Putamen (tissue), 1 donor: ENCODE results near the gene PROX2.

Experiments
- DNase-seq: peaks from one replicate; pipeline ENCODE4 v3.0.0-alpha.2; 2016; ENCODE audit warnings: low spot score

The PROX2 gene

DNA sequence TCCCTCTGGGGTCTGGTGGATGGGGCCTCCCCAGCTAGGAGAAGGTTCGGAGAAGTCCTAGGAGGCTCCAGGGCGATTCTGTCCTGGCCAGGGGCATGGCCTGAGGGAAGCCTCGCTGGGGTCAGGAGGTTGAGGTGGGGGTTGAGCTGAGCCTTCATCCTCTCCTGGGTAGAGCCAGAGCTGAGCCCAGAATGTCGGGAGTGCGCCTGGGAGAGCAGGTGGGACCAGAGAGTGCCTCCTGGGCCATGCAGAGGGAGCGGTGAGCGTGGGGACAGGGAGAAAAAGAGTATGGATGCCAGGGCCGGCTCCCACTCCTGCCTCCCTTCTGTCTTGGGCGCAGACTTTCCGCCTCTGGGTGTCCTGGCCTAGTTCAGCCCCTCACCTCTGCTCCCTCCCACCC, 34.0 kb upstream of the PROX2 start:
- no peak for DNase-seq

DNA sequence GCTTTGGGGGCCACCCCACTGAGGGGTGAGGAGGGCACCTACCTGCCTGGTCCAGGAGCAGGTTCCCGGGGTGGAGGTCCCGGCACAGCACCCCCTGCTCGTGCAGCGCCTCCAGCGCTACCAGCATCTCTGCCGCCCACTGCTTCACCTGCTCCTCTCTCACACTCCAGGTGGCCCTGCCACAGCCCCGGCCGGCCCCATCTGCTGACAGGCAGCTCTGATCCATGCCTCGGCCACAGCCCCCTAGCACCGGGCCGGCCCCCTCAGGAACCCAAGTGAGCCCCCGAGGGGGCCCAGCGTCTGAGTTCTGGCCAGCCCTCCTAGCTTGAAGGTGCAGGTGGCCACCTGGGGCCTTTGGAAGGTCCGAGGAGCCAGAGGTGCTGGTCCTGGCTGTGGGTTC, 33.6 kb upstream of the PROX2 start:
- DNase-seq: no peak

DNA sequence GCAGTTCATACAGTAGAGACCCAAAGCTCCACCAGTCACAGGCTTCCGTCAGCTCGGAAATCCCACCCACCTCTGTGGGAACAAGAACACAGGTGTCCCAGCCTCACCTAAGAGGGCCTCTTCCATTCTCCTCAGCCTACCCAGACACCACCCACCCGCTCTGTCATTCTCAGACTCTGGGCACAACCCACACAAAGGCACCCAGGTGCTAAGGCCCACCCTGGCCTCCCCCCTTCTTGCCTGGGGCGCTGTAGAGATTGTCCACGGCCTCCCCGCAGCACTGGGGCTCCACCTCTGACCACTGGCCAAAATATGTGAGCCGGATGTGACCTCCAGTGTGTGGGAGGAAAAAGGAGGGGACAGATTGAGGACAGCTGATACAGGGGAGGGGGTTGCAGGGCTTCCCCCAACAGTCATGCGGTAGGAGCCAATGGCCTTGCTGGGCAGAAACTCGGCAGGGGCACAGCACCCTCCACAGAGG, 33.0 kb upstream of the PROX2 start:
- DNase-seq: peak; percentile 45

DNA sequence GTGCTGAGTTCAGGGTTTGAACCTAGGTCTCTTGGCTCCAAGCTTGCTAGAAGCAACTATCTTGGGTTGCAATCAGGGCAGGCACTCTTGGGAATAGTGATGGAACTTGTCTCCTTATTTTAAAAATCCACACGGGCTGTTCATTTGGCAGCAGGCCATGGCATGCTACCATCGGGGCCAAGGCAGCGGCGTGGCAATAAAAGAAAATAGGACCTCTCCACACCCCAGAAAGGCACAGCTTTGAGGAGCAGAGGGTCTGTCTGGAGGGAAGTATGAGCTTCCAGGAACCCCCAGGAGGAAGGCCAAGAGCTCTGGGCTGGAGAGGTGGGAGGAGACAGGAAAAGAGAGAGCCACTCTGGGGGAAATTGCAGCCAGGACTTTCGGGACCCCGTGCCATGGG, 31.8 kb upstream of the PROX2 start:
- no peak for DNase-seq

DNA sequence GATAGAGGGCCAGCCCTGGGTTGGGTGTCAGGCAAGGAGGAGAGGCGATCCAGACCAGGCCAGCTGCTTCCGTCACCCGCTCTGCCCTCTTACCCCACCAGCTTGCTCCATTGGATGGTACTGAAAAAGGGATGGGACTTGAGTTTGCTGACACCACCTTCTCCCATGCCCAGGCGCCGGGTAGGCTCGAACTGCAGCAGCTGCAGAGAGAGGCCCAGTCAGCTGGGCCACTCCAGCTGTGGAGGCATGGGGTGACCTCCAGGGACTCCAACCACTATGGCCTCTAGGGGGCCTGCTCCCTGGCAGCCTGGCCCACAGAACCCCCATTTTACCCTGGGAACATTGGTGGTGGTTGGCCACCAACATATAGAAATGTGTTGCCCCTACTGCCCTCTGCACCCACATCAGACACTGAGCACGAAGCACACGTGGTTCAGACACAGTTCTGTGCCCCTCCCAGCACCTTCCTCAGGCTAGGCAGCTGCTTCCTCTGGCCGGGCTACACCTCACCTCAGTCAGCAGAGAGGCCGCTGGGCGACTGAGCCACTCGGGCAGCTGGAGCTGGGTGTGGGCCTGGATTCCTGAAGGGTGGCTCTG, 31.1 kb upstream of the PROX2 start:
- DNase-seq: no peak

DNA sequence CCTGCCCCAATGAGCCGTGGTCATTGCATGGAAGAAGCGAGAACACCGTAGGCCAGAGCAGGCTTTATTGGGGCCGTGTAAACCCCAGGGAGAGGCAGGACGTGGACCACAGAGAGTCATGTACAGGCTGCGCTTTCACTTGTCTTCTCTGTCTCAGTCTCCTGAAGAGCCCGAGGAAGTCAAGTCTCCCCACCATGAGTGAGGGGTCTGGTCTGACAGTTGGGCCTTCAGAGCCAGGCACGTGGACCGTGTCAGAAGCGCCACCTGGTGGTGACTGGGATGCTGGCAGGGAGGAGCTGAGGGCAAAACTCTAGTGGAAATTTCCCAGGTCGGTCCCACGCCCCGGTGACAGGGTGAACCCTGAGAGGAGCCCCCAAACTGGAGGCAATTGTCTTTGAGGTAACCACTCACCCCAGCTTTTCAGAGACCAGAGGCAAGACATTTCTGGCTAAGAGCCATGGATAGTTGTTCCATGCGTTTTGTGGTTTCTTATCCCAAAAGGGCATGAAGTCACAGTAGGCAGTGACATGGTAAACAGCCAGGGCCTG, 29.7 kb upstream of the PROX2 start:
- DNase-seq: no peak

DNA sequence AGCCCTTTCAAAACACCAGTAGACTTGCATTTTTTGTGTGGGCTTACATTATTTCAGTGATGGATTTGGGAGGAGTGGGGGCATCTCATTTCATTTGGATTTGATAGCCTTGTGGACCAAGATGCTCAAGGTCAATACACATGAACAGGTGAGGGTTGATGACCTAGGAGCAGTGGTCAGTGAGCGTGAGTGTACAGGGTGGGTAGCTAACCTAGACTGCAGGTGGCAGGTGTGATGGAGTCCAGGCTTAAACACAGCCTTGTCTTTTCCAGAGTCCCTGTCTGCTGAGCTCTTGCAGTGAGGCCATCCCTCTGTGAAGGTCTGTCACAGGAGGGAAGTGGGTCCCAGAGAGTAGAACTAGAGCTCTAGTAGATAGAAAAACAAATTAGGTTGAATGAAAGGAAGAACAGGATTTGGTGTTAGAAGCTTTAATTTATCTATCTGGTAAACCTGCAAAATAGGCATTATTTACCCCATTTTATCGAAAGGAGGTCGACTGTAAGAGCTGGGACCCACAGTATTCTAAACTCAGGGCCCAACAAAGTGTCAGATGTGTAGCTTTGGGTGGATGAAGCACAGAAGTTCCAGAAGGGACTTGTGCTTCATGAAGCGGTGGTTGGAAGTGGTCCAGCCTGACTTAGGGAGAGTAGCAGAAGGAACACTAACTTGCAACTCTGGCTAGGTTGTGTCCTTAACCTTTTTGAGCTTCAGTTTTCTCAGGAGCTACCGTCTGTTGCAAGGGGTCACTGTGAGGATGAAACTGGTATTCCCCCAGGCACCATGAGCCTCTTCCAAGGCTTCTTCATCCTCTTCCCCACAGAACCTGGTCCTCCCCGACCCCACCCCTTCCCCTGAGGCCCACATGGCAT, 28.9 kb upstream of the PROX2 start:
- DNase-seq: no peak

DNA sequence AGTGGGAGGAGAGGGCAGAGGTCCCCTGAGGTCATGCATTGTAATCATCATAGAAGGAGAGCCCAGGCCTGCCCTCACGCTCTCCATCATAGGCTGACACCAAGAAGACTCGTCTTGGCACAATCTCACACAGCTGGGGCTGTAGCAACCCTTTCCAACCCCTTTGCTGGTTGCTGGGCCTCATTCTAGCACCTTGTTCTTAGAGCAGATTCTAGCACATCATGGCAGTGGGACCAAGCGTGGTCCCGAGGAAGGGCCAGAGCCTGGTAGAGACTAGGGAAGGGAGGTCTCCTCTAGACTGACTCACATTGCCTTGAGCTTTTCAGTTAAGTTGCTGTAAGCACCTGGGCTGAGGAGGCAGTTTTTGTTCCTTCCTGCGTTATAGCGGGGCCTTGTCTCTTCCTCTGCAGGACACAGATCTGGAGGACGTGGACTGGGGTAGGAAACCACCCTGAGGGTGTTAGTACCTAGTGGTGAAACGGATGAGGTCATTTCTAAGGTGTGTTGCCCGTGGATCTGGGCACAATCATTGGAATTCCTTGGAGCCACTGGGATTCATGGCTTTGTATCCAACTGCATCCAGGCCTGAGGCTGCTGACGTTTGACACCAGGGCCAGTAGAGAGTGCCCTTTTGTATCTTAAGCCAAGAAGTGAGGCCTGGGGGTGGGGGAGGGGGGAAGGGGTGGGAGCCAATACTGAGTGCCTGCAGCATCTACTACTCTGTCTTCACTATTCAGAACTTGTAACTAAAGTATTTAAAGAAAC, 27.2 kb upstream of the PROX2 start:
- DNase-seq: no peak

DNA sequence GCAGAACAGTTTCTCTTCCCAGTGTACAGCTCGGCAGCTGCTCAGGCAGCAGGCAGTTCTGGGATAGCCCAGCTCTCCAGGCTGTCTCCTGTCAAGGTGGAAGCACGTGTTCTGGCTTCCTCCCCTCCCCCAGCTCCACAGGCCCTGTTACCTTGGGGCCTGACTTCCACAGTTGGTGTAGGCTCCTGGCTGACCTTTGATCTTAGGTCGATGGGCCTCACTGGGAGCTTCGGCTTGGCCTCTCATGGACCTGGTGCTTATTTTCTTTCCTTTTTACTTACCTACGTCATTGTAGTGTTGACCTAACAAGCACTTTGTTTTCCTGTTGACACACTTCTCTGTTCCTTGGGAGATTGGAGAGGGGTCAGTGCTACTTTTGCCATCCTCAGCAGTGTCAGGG, 22.7 kb upstream of the PROX2 start:
- no peak for DNase-seq

DNA sequence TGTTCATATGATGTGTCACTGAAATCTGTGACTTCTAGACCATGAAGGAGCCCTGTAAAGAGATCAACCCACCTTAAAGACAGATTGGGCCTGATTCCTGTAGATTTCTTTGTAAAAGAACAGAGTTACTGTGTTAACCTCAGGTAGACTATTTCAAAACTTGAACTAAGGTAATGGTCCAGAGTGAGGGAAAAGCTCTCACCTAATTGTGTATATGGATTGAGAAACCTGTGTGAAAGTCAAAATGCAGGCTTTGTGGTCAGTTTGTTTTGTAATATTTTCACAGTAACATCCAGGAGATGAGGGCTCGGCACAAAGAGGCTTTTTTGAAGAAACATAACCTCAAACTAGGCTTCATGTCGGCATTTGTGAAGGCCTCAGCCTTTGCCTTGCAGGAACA, 22.1 kb upstream of the PROX2 start:
- DNase-seq: no peak

DNA sequence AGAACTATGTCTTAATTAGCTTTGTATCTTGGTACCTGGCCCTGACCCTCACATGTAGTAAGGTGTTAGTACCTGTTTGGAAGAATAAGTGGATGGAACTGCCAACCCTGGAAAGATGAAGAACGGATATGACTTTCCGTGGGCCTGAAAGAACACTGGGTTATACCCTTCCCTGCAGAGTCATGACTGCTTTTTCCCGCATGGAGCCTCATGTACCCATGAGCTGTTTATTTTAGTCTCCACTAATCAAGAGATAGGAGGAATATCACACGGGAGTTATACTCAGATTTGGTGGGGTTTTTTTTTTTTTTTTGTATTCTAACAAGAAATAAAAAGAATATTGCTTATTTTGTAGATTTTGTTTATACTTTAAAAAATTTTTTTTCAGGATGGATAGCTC, 21.7 kb upstream of the PROX2 start:
- DNase-seq: no peak

DNA sequence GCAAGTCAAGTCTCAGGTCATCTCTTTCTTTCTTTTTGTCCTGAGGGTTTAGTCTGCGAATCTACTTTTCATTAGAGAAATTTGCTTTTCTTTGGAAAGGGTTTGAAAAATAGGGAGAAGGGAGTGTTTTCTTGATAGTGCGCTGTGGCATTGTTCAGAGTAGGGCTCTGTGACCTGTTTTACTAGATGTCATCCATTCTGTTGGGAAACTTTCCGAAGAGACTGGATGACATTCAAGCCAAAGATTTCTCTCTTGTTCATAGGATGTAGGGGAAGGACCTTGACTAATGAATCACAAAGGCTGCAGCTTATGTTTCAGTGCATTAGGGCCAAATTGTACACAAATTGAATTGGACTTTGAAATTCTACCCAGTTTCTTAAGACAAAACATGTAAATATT, 20.5 kb upstream of the PROX2 start:
- no peak for DNase-seq

DNA sequence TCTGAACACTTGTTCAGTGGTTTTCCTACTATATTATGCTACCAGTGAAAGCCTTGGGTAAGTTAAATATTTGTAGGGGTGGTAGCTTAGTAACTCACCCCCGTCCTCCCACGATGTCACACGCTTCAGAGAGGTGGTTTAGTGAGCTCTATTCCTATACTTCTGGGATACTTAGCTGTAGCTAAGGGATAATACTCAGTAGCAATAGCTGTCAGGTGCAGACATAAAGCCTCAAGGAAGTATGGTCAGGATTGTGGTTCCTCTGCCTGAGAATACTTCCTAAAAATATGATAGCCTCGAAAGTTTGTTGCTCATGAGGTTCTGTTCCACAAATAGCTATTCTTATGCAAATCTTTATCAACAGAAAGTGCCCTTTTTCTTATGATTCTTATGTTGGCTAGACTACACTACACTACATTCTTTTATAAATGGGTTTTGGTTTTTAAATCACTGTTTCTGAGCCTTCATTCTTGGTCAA, 17.7 kb upstream of the PROX2 start:
- DNase-seq: no peak

DNA sequence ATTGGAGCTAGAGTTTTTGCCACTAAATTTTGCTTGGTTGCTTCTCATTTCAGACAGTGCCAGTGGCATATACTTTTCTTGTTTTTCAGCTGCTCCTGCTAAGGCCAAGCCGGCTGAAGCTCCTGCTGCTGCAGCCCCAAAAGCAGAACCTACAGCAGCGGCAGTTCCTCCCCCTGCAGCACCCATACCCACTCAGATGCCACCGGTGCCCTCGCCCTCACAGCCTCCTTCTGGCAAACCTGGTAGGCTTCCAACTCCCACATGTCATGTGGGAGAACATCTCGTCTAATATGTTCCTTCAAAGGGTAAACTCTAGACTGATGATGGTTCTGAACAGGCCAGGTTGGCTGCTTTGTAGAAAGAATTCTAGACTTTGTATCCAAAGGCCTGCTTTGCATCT, 16.8 kb upstream of the PROX2 start:
- peak; percentile 55 for DNase-seq

DNA sequence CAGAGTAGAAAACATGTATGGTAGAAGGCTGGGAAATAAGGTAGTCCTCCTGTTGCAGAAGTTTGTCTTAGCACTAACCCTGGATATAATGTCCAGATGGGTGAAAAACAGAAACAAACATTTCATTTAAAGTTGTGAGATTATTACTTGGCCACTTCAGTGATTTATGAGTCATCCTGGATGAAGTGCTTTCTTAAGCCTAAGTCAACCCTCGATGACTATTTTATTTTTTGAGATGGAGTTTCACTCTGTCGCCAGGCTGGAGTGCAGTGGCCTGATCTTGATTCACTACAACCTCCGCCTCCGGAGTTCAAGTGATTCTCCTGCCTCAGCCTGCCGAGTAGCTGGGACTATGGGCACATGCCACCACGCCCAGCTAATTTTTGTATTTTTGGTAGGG, 15.9 kb upstream of the PROX2 start:
- DNase-seq: no peak

DNA sequence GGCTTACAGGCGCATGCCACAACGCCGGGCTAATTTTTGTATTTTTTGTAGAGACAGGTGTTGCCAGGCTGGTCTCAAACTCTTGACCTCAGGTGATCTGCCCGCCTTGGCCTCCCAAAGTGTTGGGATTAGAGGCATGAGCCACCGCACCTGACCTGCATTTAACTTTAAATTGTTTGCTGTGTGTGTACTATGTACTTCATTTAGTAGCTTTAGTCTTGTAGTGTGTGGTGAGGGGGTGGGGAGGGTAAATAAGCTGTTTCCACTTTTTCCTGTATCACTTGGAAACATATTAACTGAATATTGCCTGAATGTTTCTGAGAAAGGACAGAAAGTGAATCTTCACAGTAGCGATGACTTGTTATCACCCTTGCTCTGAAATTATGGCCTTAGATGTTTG, 14.3 kb upstream of the PROX2 start:
- DNase-seq: no peak

DNA sequence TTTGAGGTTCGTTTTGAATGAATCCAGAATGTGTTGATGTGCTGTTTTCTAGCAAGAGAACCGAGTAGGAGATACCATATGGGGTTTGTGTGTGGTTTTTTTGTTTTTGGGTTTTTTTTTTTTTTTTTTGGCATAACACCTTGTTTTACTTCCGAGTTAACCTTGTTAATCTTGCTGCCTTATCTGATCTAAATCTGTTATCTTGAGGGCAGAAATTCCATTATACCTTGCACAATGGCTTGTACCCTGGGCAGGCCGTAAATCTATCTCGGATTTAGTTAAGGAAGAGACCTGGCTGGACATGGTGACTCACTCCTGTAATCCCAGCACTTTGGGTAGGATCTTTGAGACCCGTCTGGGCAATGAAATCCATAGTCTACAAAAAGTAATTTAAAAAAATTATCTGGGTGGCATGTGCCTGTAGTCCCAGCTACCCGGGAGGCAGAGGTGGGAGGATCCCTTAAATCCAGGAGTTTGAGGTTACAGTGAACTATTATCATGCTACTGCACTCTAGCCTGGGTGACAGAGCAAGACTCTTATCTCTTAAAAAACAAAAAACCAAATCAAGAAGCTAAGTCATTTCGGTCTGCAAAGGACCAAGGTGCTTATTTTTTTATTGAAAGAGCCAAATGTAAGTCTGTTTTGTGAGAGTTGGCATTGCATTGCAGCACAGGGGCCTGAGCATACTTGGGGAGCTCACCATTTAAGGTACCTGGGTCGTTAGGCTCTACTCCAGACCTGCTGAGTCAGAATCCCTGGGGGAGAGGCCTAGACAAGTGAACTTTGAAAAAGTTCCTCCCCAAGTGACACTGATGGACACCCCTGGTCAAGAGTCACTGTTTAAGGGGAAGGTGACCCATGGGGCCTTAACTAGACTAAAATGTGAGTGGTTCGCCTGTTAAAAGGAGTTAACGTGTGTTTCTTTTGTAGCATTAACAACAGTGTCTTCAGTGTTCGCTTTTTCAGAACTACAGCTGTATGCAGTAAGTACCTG, 12.5 kb upstream of the PROX2 start:
- no peak for DNase-seq

DNA sequence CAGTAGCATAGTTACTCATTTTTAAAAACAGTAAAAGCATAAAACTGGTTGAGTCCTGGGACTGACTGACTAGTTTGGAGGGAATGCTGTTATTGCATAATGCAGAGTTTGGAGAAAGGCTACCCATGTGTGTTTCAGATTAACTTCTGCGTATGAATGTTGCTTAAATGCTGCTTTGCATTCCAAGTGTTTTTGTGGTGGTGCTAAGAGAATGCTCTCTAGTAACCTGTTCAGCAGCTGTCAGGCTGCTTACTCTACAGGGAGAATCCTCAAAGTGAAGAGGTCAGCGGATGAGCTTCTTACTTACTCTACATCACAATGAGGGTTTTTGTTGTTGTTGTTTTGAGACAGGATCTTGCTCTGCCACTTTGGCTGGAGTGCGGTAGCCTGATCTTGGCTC, 10.1 kb upstream of the PROX2 start:
- no peak for DNase-seq

DNA sequence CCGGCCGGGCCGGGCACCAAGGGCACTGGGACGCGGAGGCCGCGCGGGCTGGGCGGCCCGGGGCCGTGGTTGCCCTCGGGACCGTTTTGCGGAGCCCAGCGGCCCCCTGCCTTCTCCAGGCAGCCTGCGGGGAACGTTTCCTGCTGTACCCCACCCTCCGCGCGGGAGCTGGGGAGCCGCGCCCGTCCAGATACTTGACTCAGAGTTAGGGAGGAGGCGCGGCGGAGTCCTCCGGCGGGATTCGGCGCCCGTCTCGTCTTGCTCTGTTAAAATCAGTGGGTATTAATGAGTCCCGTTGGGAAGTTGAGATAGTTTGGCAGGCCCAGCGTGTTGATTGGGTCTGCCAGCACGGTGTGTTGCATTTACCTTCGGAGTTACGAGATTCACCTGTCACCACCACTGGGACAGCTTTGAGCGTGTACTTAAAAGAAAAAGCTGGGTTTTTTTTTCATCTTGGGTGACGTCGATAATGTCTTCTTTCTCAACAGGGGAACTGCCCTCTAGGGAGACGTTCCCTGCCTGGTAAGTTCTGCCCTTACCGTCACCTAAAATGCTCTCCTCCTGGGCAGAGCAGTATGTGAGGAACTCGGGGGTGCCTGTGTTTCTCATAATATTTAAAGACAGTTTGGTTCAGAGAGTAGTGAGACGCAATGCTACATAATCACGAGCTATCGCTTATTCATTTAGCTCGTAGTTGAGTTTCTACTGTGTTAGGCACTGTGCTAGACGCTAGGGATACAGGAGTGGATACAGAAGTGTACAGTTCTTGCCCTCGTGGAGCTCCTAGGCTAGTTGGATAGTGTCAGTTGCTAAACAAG, 6.4 kb upstream of the PROX2 start:
- no peak for DNase-seq

DNA sequence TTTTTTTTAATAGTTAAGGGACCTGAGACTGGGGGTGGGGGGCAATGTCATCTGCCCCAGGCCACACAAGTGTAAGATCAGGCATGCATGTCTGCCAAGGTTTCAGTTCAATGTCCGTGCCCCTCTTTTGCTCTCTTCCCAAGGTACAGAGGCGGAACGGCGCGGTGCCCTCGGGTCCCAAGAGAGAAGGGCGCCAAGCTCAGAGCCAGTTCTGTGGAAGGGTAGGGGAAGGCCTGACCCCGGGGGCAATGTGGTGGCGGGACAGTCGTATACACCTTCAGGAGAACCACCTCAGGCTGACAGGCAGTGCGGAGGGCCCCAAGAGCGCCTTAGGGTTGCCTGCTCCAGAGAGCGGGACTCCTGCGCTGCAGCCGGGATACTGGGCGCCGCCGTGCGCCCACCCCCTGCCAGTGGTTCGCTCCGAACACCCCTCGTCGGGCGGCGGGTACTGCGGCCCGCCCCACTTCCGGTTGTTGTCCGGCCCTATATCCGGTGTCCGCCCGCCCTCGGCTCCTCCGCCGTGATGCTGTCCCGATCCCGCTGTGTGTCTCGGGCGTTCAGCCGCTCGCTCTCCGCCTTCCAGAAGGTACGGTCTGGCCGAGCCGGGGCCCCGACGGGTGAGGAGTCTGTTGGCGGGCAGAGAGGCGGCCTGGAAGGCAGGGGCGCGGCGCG, 5.6 kb upstream of the PROX2 start, which contains the start of gene DLST:
DLST (plus strand) TSS at position 486 of the 672 bp plus-strand sequence; CDS start at position 524, 38 bp downstream.
- DNase-seq: peak; percentile 82
